Measurements from ENCODE around the gene SKI.

The SKI gene

GRCh38 chr1:2210786-2211185 is 17.3 kb upstream of the SKI start:
- no peak for DNase-seq

- DNase-seq: no peak
Observed at GRCh38 chr1:2212274-2212531, 15.9 kb upstream of the SKI start.

GRCh38 chr1:2212532-2213491 is 15.3 kb upstream of the SKI start:
- DNase-seq: peak; percentile 33 to 68 (median 55)

GRCh38 chr1:2213576-2214505 is 14.3 kb upstream of the SKI start:
- DNase-seq: no peak

- DNase-seq: no peak
Observed at GRCh38 chr1:2214541-2215241, 13.4 kb upstream of the SKI start.

- no peak for DNase-seq
Observed at GRCh38 chr1:2215329-2215728, 12.8 kb upstream of the SKI start.

GRCh38 chr1:2215909-2216766 is 12.0 kb upstream of the SKI start:
- DNase-seq: no peak

GRCh38 chr1:2216767-2217058 is 11.4 kb upstream of the SKI start:
- no peak for DNase-seq

GRCh38 chr1:2221271-2221670 is 6.8 kb upstream of the SKI start:
- DNase-seq: no peak

- DNase-seq: no peak
Observed at GRCh38 chr1:2224170-2224584, 3.9 kb upstream of the SKI start.

GRCh38 chr1:2224631-2225428 is 3.3 kb upstream of the SKI start:
- no peak for DNase-seq

GRCh38 chr1:2226525-2227345 is 1.4 kb upstream of the SKI start:
- no peak for DNase-seq

GRCh38 chr1:2227346-2228156 is 568 bp upstream of the SKI start:
- DNase-seq: peak; percentile 91 to 99 (median 97)

- DNase-seq: peak in 2 of 3 experiments; percentile 48 to 71
Observed at GRCh38 chr1:2228694-2229036, 546 bp downstream of the SKI start.

- DNase-seq: peak; percentile 71 to 78 (median 77)
Observed at GRCh38 chr1:2229037-2229864, 1.1 kb downstream of the SKI start.

GRCh38 chr1:2229911-2230731 is 2.0 kb downstream of the SKI start:
- peak in 1 of 3 experiments; percentile 33 for DNase-seq

- DNase-seq: peak in 1 of 3 experiments; percentile 28
Observed at GRCh38 chr1:2230781-2231531, 2.8 kb downstream of the SKI start.

Measured in NCI-H1417 (cell line).